Measurements from ENCODE around the gene ZNF766.

Gene ZNF766

DNA sequence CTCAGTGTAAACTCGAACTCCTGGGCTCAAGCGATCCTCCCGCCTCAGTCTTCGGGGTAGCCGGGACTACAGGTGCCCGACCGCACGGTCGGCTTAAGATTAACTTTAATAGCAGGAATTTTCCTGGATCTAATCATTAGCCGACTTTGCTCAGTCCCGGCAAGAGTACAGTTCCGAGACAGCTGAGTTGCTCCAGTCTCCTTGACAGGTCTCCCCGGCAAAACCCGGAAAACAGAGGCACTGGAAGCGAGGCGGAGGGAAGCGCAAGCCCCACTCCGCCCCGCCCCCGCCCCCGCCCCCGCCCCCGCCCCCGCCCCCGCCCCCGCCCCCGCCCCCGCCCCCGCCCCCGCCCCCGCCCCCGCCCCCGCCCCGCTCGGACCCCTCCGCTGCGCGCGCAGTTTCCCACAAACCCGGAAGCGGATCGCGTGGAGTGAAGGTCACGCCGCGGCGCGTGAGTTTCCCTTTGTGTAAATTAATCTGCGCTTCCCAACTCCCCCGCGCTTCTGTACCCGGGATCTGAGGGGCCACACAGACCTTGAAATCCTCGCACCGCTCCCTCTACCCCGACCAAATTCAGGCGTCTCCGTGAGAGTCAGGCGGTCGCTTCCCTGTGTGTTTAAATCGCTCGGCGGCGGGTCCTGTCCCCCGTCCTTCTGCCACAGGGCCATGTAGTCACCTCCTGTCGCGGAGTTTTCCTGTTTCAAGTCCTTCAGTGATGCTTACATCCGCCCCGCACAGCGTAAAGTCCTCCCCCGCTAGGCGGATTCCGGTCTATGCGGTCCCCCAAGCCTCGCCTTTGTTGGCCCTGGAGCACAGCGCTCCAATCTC is 27.6 kb downstream of the ZNF766 start, which contains the start of gene ZNF480:
ZNF480 (plus strand) TSS at position 397 of the 828 bp plus-strand sequence. CDS start 3,244 bp downstream, outside the sequence.
- H3K27me3 ChIP-seq (replicated peaks in 2 of 5; ENCODE audit: control insufficient read depth in 4 of 5, insufficient read depth in 5 of 5, low read length in 4 of 5): no peaks in the 10 kb centered on the region
- peaks cover 1 to 31% (median 20%) of the 10 kb centered on the region in 5 experiments for H3K9me3 ChIP-seq (ENCODE audit: control extremely low read depth in 1 of 5, control insufficient read depth in 4 of 5, insufficient read depth in 2 of 5, low read depth in 1 of 5, low read length in 4 of 5)
- ChIA-PET POLR2A (interaction anchor here (0.8 kb wide), 1 partner anchor 101 kb away, joined by 3 read pairs; no protein-coding TSS in a partner anchor), CTCF (interaction anchor here (0.9 to 1.6 kb wide), 2 partner anchors 17 to 52 kb away, joined by 3 to 4 read pairs; no protein-coding TSS in a partner anchor)
- H3K36me3 ChIP-seq (ENCODE audit: control insufficient read depth in 4 of 4, insufficient read depth in 4 of 4, low read length in 3 of 4): peaks cover 15 to 36% (median 32%) of the 10 kb centered on the region in 4 experiments
- H3K27ac ChIP-seq (ENCODE audit: insufficient read depth in 1 of 2, low read depth in 1 of 2, low read length in 2 of 2, poor library complexity in 1 of 2, severe bottlenecking in 2 of 2): peak within 1 kb of the TSS; percentile 84 to 95
- peak within 1 kb of the TSS; percentile 75 to 100 (median 97) for H3K4me3 ChIP-seq (ENCODE audit: control insufficient read depth in 1 of 7, extremely low read depth in 1 of 7, insufficient read depth in 4 of 7, low read depth in 2 of 7, low read length in 6 of 7)
- peak; percentile 79 to 91 (median 89) for DNase-seq
- H3K4me1 ChIP-seq (ENCODE audit: control extremely low read depth in 1 of 4, control insufficient read depth in 4 of 4, insufficient read depth in 4 of 4, low read length in 3 of 4): peaks cover 0 to 16% (median 13%) of the 10 kb centered on the region in 4 experiments
- under 1% methylated on average over 50 of the region's 75 CpGs for WGBS (ENCODE audit: insufficient coverage)

DNA sequence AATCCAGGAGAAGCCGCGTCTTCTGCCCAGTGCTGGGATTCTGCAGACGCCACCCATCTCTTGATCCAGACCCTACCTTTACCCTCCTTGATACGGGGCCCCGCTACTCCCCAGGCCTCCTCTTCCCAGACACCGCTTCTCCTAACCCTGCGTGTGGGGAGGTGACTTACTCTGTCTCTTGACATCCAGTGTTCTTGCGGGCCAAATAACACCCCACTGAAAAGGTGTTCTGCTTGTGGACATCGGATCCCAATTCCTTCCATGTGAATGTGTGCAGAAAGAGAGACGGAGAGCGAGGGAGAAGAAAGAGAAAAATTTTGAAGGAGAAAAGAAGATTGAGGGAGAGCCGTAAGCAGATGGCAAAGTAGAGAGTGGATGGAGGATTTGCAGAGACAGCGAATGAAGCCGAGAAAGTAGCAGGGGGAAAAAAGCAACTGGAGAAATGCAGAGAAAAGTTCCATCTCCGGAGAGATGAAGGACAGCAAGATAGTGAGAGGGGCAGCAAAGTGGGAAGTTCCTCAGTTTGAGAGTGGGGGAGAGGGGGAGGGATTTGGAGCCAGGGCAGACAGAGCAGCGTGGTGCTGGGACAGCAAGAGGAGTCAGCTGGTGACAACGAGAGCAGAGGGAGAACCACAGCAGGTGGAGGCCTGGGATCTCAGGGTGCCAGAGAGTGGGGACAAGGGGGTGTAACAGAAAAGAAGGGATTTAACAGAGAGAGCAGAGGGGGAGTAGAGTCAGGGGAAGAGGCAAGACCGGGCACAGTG is 28.4 kb downstream of the ZNF766 start:
- peak overlapping the region; percentile 75 to 100 (median 97) for H3K4me3 ChIP-seq (ENCODE audit: control insufficient read depth in 1 of 7, extremely low read depth in 1 of 7, insufficient read depth in 4 of 7, low read depth in 2 of 7, low read length in 6 of 7)
- H3K27ac ChIP-seq (ENCODE audit: insufficient read depth in 1 of 2, low read depth in 1 of 2, low read length in 2 of 2, poor library complexity in 1 of 2, severe bottlenecking in 2 of 2): peak overlapping the region; percentile 84 to 95
- 19% methylated on average over 18 of the region's 18 CpGs for WGBS (ENCODE audit: insufficient coverage)
- peaks cover 1 to 36% (median 25%) of the 10 kb centered on the region in 5 experiments for H3K9me3 ChIP-seq (ENCODE audit: control extremely low read depth in 1 of 5, control insufficient read depth in 4 of 5, insufficient read depth in 2 of 5, low read depth in 1 of 5, low read length in 4 of 5)
- ChIA-PET CTCF (no interaction called here), POLR2A (no interaction called here)
- DNase-seq: peak; percentile 16 to 49 (median 40)
- no peaks in the 10 kb centered on the region for H3K27me3 ChIP-seq (replicated peaks in 2 of 5; ENCODE audit: control insufficient read depth in 4 of 5, insufficient read depth in 5 of 5, low read length in 4 of 5)
- peaks cover 0 to 16% (median 13%) of the 10 kb centered on the region in 4 experiments for H3K4me1 ChIP-seq (ENCODE audit: control extremely low read depth in 1 of 4, control insufficient read depth in 4 of 4, insufficient read depth in 4 of 4, low read length in 3 of 4)
- peaks cover 21 to 38% (median 34%) of the 10 kb centered on the region in 4 experiments for H3K36me3 ChIP-seq (ENCODE audit: control insufficient read depth in 4 of 4, insufficient read depth in 4 of 4, low read length in 3 of 4)

DNA sequence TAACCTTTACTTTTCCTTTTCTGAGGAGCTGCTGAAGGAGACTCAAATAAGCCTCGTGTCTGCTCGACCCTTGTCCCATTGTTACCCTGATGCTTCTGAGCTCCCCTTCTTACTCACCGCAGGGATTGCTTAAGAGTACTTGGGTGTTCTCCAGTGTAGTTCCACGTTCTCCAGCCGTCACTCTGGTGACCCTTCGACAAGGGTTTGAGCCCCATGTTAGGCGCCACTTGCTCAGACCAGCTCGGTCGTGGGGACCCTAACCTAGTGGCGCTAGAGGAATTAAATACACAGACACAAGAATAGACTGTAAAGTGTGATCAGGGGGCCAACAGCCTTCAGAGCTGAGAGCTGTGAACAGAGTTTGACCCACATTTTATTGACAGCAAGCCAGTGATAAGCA is 37.9 kb downstream of the ZNF766 start:
- Histone ChIP-seq H3K4me1 (ENCODE audit: control extremely low read depth in 1 of 4, control insufficient read depth in 4 of 4, insufficient read depth in 4 of 4, low read length in 3 of 4) (no peaks in the 10 kb centered on the region), H3K27me3 (replicated peaks in 2 of 5; ENCODE audit: control insufficient read depth in 4 of 5, insufficient read depth in 5 of 5, low read length in 4 of 5) (no peaks in the 10 kb centered on the region), H3K36me3 (ENCODE audit: control insufficient read depth in 4 of 4, insufficient read depth in 4 of 4, low read length in 3 of 4) (peaks cover 27 to 91% (median 65%) of the 10 kb centered on the region in 4 experiments), H3K27ac (ENCODE audit: insufficient read depth in 1 of 2, low read depth in 1 of 2, low read length in 2 of 2, poor library complexity in 1 of 2, severe bottlenecking in 2 of 2) (no peak overlapping the region), H3K4me3 (ENCODE audit: control insufficient read depth in 1 of 7, extremely low read depth in 1 of 7, insufficient read depth in 4 of 7, low read depth in 2 of 7, low read length in 6 of 7) (peak overlapping the region in 1 of 7 experiments; percentile 15), H3K9me3 (ENCODE audit: control extremely low read depth in 1 of 5, control insufficient read depth in 4 of 5, insufficient read depth in 2 of 5, low read depth in 1 of 5, low read length in 4 of 5) (peaks cover 3 to 75% (median 55%) of the 10 kb centered on the region in 5 experiments)
- DNase-seq: peak; percentile 21 to 56 (median 55)
- ChIA-PET CTCF (no interaction called here), POLR2A (no interaction called here)
- WGBS (ENCODE audit: insufficient coverage): 89% methylated on average over 6 of the region's 10 CpGs

DNA sequence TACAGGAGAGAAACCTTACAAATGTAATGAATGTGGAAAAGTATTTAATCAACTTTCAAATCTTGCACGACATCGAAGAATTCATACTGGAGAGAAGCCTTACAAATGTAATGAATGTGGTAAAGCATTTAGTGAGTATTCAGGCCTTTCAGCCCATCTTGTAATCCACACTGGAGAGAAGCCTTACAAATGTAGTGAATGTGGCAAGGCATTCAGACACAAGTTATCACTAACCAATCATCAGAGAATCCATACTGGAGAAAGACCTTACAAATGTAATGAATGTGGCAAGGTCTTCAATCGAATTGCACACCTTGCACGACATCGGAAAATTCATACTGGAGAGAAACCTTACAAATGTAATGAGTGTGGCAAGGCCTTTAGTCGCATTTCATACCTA is 53.0 kb downstream of the ZNF766 start:
- WGBS (ENCODE audit: insufficient coverage): 100% methylated on average over 2 of the region's 6 CpGs
- H3K4me3 ChIP-seq (ENCODE audit: control insufficient read depth in 1 of 7, extremely low read depth in 1 of 7, insufficient read depth in 4 of 7, low read depth in 2 of 7, low read length in 6 of 7): peak overlapping the region in 1 of 7 experiments; percentile 39
- H3K27ac ChIP-seq (ENCODE audit: insufficient read depth in 1 of 2, low read depth in 1 of 2, low read length in 2 of 2, poor library complexity in 1 of 2, severe bottlenecking in 2 of 2): no peak overlapping the region
- H3K36me3 ChIP-seq (ENCODE audit: control insufficient read depth in 4 of 4, insufficient read depth in 4 of 4, low read length in 3 of 4): peaks cover 32 to 66% (median 47%) of the 10 kb centered on the region in 4 experiments
- DNase-seq: no peak
- H3K9me3 ChIP-seq (ENCODE audit: control extremely low read depth in 1 of 5, control insufficient read depth in 4 of 5, insufficient read depth in 2 of 5, low read depth in 1 of 5, low read length in 4 of 5): peaks cover 31 to 95% (median 61%) of the 10 kb centered on the region in 5 experiments
- ChIA-PET POLR2A (no interaction called here), CTCF (no interaction called here)
- H3K4me1 ChIP-seq (ENCODE audit: control extremely low read depth in 1 of 4, control insufficient read depth in 4 of 4, insufficient read depth in 4 of 4, low read length in 3 of 4): no peaks in the 10 kb centered on the region
- no peaks in the 10 kb centered on the region for H3K27me3 ChIP-seq (replicated peaks in 2 of 5; ENCODE audit: control insufficient read depth in 4 of 5, insufficient read depth in 5 of 5, low read length in 4 of 5)

DNA sequence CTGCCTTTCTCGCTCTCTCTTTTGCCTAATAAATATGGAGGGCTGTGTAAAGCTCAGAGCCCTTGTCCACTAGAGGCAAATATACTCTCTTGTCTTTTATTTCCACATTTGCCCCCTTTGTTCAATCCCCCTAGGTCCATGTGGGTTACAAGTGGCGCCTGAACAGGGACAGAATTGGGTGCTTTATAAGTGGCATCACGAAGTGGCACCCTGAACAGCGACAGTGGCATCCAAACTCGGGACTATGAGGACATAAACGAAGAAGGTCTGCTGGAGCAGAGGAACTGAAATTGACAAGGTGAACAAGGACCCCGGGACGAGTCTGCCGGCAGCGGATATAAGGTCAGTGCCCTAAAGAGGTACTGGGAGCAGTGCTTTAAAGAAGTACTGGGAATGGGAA is 62.4 kb downstream of the ZNF766 start:
- Histone ChIP-seq H3K4me3 (ENCODE audit: control insufficient read depth in 1 of 7, extremely low read depth in 1 of 7, insufficient read depth in 4 of 7, low read depth in 2 of 7, low read length in 6 of 7) (peak overlapping the region in 1 of 7 experiments; percentile 13), H3K36me3 (ENCODE audit: control insufficient read depth in 4 of 4, insufficient read depth in 4 of 4, low read length in 3 of 4) (no peaks in the 10 kb centered on the region), H3K9me3 (ENCODE audit: control extremely low read depth in 1 of 5, control insufficient read depth in 4 of 5, insufficient read depth in 2 of 5, low read depth in 1 of 5, low read length in 4 of 5) (peaks cover 7 to 71% (median 47%) of the 10 kb centered on the region in 5 experiments), H3K4me1 (ENCODE audit: control extremely low read depth in 1 of 4, control insufficient read depth in 4 of 4, insufficient read depth in 4 of 4, low read length in 3 of 4) (peaks cover 0 to 4% (median 0%) of the 10 kb centered on the region in 4 experiments), H3K27ac (ENCODE audit: insufficient read depth in 1 of 2, low read depth in 1 of 2, low read length in 2 of 2, poor library complexity in 1 of 2, severe bottlenecking in 2 of 2) (no peak overlapping the region), H3K27me3 (replicated peaks in 2 of 5; ENCODE audit: control insufficient read depth in 4 of 5, insufficient read depth in 5 of 5, low read length in 4 of 5) (no peaks in the 10 kb centered on the region)
- ChIA-PET POLR2A (no interaction called here), CTCF (no interaction called here)
- WGBS (ENCODE audit: insufficient coverage): 97% methylated on average over 6 of the region's 10 CpGs
- peak; percentile 13 to 51 (median 45) for DNase-seq

DNA sequence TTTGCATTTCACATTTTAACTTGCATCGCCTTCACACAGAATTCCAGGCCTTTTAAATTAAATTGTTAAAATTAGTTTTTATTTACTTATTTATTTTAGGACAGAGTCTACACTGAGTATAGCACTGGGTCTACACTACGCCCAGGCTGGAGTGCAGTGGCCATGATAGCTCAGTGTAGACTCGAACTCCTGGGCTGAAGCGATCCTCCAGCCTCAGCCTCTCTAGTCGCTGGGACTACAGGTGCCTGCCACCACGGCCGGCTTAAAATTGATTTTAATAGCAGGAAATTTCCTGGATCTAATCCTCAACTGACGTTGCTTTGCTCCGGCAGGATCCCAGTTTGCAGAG is 66.4 kb downstream of the ZNF766 start:
- WGBS (ENCODE audit: insufficient coverage): 56% methylated on average over 8 of the region's 9 CpGs
- ChIA-PET POLR2A (no interaction called here), CTCF (interaction anchor here (0.6 kb wide), 1 partner anchor 692 kb away, joined by 3 read pairs; no protein-coding TSS in a partner anchor)
- H3K36me3 ChIP-seq (ENCODE audit: control insufficient read depth in 4 of 4, insufficient read depth in 4 of 4, low read length in 3 of 4): peaks cover 0 to 8% (median 4%) of the 10 kb centered on the region in 4 experiments
- peaks cover 4 to 52% (median 32%) of the 10 kb centered on the region in 5 experiments for H3K9me3 ChIP-seq (ENCODE audit: control extremely low read depth in 1 of 5, control insufficient read depth in 4 of 5, insufficient read depth in 2 of 5, low read depth in 1 of 5, low read length in 4 of 5)
- H3K4me3 ChIP-seq (ENCODE audit: control insufficient read depth in 1 of 7, extremely low read depth in 1 of 7, insufficient read depth in 4 of 7, low read depth in 2 of 7, low read length in 6 of 7): peak overlapping the region; percentile 63 to 99 (median 89)
- peak overlapping the region in 1 of 2 experiments; percentile 92 for H3K27ac ChIP-seq (ENCODE audit: insufficient read depth in 1 of 2, low read depth in 1 of 2, low read length in 2 of 2, poor library complexity in 1 of 2, severe bottlenecking in 2 of 2)
- DNase-seq: no peak
- peaks cover 0 to 11% (median 6%) of the 10 kb centered on the region in 4 experiments for H3K4me1 ChIP-seq (ENCODE audit: control extremely low read depth in 1 of 4, control insufficient read depth in 4 of 4, insufficient read depth in 4 of 4, low read length in 3 of 4)
- no peaks in the 10 kb centered on the region for H3K27me3 ChIP-seq (replicated peaks in 2 of 5; ENCODE audit: control insufficient read depth in 4 of 5, insufficient read depth in 5 of 5, low read length in 4 of 5)

All from common myeloid progenitor, CD34-positive (primary cell).